Fibroblast of lung (primary cell): Measurements from ENCODE around the gene NFYC. TPM values are rescaled to one million over a fixed set of nuclear protein-coding genes. Genes with fewer than 3 reads are reported as not detected.

Source experiments
- DNase-seq, 2 donors: peaks; one replicate each; pipeline versions ENCODE4 v3.0.0 to v3.0.0-alpha.2; 2010; ENCODE audit warnings: low read depth in 2 of 2
- H2AFZ ChIP-seq: 2 replicates; pipeline ENCODE4 v1.5.1; 2012; ENCODE audit warnings: low read length, control low read depth, inconsistent platforms
- H3K27ac ChIP-seq: 2 replicates; pipeline ENCODE4 v1.5.1; 2011; ENCODE audit warnings: low read length, control low read depth; ENCODE audit not compliant: insufficient read depth
- H3K27me3 ChIP-seq: 2 replicates; pipeline ENCODE4 v1.5.1; 2011; ENCODE audit warnings: mild to moderate bottlenecking, low read length; ENCODE audit not compliant: control insufficient read depth, insufficient read depth
- H3K36me3 ChIP-seq: 2 replicates; pipeline ENCODE4 v1.5.1; 2011; ENCODE audit warnings: low read length; ENCODE audit not compliant: control insufficient read depth, insufficient read depth
- H3K4me1 ChIP-seq: 2 replicates; pipeline ENCODE4 v1.5.1; 2011; ENCODE audit warnings: low read length; ENCODE audit not compliant: control insufficient read depth, insufficient read depth; ENCODE audit errors: extremely low read depth
- H3K4me2 ChIP-seq: 2 replicates; pipeline ENCODE4 v1.5.1; 2011; ENCODE audit warnings: low read length, control low read depth; ENCODE audit not compliant: insufficient read depth; ENCODE audit errors: extremely low read depth
- H3K4me3 ChIP-seq, 4 experiments: fragments of 200-600 bp in 1 of 4; sonication (generic) in 1 of 4; replicated peaks in 1 of 4; 2 replicates each; pipeline ENCODE4 v1.5.1; 2011 to 2016; ENCODE audit warnings: low read length in 4 of 4, low read depth in 3 of 4, mild to moderate bottlenecking in 3 of 4, control low read depth in 2 of 4, inconsistent platforms in 1 of 4, mixed read lengths in 1 of 4; ENCODE audit not compliant: insufficient read depth in 1 of 4; ENCODE audit errors: control extremely low read depth in 1 of 4
- H3K79me2 ChIP-seq: 2 replicates; pipeline ENCODE4 v1.5.1; 2012; ENCODE audit warnings: mild to moderate bottlenecking, low read length, inconsistent platforms; ENCODE audit not compliant: control insufficient read depth, insufficient read depth
- H3K9ac ChIP-seq: 2 replicates; pipeline ENCODE4 v1.5.1; 2011; ENCODE audit warnings: mild to moderate bottlenecking, low read length, control low read depth; ENCODE audit not compliant: insufficient read depth
- H3K9me3 ChIP-seq: 2 replicates; pipeline ENCODE4 v1.5.1; 2012; ENCODE audit warnings: low read depth, low read length; ENCODE audit not compliant: control insufficient read depth, insufficient read depth
- H4K20me1 ChIP-seq: 2 replicates; pipeline ENCODE4 v1.5.1; 2011; ENCODE audit warnings: low read length; ENCODE audit not compliant: control insufficient read depth, insufficient read depth; ENCODE audit errors: extremely low read depth
- EZH2 ChIP-seq: IDR thresholded peaks from 2 replicates; pipeline ENCODE4 v1.5.1; 2012; ENCODE audit warnings: low read length, control low read depth, mild to moderate bottlenecking; ENCODE audit errors: missing control alignments
- polyA plus RNA-seq, 2 donors: library from polyadenylated mRNA; depleted of rRNA in 1 of 2; stranded (reverse) in 1 of 2; unstranded in 1 of 2; fragments of >200 nt; gene quantifications; 2 replicates each; pipeline ENCODE4 v1.2.1, GENCODE V29; 2011 to 2012; ENCODE audit warnings: missing spikeins in 1 of 2
- total RNA-seq: library from RNA; depleted of rRNA; stranded (reverse); fragments of >200 nt; gene quantifications from 2 replicates; pipeline ENCODE4 v1.2.1, GENCODE V29; 2014
- TF ChIP-seq, protein P1 (sequence below), 2 donors: IDR thresholded peaks in 1 of 2; conservative IDR thresholded peaks in 1 of 2; 1 replicate in 1 of 2; 2 replicates in 1 of 2; pipeline ENCODE4 v1.5.1; 2011 to 2012; ENCODE audit warnings: low read length in 2 of 2, control low read depth in 1 of 2, inconsistent platforms in 1 of 2, low read depth in 1 of 2, mild to moderate bottlenecking in 1 of 2

NFYC gene
- total and polyA plus RNA-seq, 2 donors (not counting 1 experiment from before 2014, with no cell fraction given), result 23.8 to 31.0 TPM

DNA sequence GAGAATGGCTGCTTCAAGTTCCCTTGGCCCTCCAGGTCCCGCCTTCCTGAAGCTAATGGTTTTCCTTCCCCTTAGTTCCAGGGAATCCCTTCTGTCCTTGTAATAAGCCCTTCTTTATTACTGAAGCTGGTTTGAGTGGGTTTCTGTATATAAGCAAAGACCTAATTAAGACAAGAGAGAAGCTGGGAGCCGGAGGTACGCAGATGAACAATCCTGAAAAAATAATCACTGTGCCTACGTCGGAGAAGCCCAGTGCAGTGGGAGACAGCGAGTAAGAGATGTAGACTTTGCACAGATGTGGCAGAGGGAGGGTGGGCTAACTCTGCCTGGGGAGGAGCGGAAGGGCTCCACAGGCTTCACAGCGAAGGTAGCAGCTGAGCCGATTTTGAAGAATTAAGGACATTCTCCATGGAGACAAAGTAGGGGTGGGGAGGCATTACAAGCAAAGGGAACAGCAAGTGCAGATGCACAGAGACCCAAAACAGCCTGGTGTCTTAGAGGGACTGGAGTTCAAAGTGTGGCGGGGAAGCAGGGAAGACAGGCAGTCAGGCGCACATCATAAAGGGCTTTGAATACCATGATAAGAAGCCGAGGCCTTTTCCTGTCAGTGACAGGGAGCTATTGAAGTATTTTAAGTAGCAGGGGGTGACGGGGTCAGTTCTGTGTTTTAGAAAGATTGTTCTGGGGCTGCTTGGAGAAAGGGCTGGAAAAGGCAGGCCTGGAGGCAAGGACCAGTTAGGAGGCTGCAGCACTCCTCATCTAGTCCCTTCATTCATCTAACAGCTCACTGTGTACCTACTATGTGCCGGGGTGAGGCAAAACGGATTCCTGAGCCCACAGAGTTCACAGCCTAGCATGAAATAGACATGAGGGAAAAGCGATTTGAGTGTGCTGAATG is 32.5 kb upstream of the NFYC start:
- H3K36me3 ChIP-seq, result no peaks in the 10 kb centered on the region
- H3K9me3 ChIP-seq, result no peaks in the 10 kb centered on the region
- H3K4me1 ChIP-seq, result no peaks in the 10 kb centered on the region
- no peak overlapping the region for H3K4me3 ChIP-seq
- H3K9ac ChIP-seq, result no peak overlapping the region
- H3K79me2 ChIP-seq, result no peaks in the 10 kb centered on the region
- no peaks in the 10 kb centered on the region for H4K20me1 ChIP-seq
- no peak overlapping the region for H3K27ac ChIP-seq
- no peak for DNase-seq
- H2AFZ ChIP-seq, result no peak overlapping the region
- H3K4me2 ChIP-seq, result no peak overlapping the region
- TF ChIP-seq, protein P1, sequence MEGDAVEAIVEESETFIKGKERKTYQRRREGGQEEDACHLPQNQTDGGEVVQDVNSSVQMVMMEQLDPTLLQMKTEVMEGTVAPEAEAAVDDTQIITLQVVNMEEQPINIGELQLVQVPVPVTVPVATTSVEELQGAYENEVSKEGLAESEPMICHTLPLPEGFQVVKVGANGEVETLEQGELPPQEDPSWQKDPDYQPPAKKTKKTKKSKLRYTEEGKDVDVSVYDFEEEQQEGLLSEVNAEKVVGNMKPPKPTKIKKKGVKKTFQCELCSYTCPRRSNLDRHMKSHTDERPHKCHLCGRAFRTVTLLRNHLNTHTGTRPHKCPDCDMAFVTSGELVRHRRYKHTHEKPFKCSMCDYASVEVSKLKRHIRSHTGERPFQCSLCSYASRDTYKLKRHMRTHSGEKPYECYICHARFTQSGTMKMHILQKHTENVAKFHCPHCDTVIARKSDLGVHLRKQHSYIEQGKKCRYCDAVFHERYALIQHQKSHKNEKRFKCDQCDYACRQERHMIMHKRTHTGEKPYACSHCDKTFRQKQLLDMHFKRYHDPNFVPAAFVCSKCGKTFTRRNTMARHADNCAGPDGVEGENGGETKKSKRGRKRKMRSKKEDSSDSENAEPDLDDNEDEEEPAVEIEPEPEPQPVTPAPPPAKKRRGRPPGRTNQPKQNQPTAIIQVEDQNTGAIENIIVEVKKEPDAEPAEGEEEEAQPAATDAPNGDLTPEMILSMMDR (conservative IDR thresholded peaks at IDR 0.05 in 1 of 2, IDR thresholded peaks at IDR 0.05 in 1 of 2; ENCODE audit: low read depth in 1 of 2, low read length in 2 of 2), result no peak
- peak; percentile 25 for TF ChIP-seq EZH2
- H3K27me3 ChIP-seq, result peaks cover 34% of the 10 kb centered on the region

DNA sequence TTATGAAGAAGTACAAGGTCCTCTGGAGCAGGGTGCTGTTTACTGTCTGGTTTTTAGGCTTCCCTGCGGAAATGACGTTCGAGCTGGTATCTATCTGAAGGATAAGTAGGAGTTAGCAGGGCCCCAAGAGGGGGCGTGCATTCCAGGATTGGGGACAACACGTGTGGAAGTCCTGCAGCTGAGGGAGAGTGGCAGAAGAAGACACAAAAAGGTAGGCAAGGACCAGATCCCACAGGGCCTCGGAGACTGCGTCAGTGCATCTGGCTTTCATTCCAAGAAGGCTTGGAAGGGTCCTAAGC is 31.9 kb upstream of the NFYC start:
- Histone ChIP-seq H2AFZ (no peak overlapping the region), H3K4me1 (no peaks in the 10 kb centered on the region), H3K9me3 (no peaks in the 10 kb centered on the region), H3K36me3 (no peaks in the 10 kb centered on the region), H3K4me2 (no peak overlapping the region), H3K27me3 (peaks cover 34% of the 10 kb centered on the region), H4K20me1 (no peaks in the 10 kb centered on the region), H3K27ac (no peak overlapping the region), H3K79me2 (no peaks in the 10 kb centered on the region), H3K4me3 (no peak overlapping the region), H3K9ac (no peak overlapping the region)
- no peak for DNase-seq
- TF ChIP-seq EZH2, result no peak
- TF ChIP-seq, protein P1 (conservative IDR thresholded peaks at IDR 0.05 in 1 of 2, IDR thresholded peaks at IDR 0.05 in 1 of 2; ENCODE audit: low read depth in 1 of 2, low read length in 2 of 2), result no peak

DNA sequence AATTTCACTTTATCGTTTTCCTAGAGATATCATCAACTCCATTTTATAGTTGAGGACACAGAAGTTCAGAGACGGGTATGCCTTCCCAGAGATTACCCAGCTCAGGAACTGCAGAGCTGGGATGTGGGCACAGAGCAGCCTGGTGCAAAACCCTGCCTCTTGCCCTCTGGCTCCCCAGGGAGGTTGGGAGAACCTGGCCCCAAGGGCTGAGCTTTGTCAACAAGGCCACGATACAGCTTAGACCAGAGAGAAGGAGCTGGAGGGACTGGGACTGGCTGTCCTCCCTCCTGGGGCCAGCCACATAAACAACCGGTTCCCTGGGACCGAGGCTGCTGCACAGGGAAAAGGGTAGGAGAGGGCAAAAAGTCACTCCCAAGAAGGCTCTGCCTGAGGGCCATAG is 29.8 kb upstream of the NFYC start:
- H3K4me3 ChIP-seq, result no peak overlapping the region
- H2AFZ ChIP-seq, result no peak overlapping the region
- no peak overlapping the region for H3K9ac ChIP-seq
- no peaks in the 10 kb centered on the region for H3K9me3 ChIP-seq
- H3K79me2 ChIP-seq, result no peaks in the 10 kb centered on the region
- no peak overlapping the region for H3K27ac ChIP-seq
- no peaks in the 10 kb centered on the region for H3K4me1 ChIP-seq
- H3K4me2 ChIP-seq, result no peak overlapping the region
- peaks cover 36% of the 10 kb centered on the region for H3K27me3 ChIP-seq
- no peak for DNase-seq
- H4K20me1 ChIP-seq, result no peaks in the 10 kb centered on the region
- H3K36me3 ChIP-seq, result no peaks in the 10 kb centered on the region
- no peak for TF ChIP-seq EZH2
- TF ChIP-seq, protein P1 (conservative IDR thresholded peaks at IDR 0.05 in 1 of 2, IDR thresholded peaks at IDR 0.05 in 1 of 2; ENCODE audit: low read depth in 1 of 2, low read length in 2 of 2), result no peak
